HG02610 (cell line): ENCODE measurements around the gene OR52I1.

Experiments used
- ATAC-seq: cut with Tn5 transposase; IDR thresholded peaks from one replicate; pipeline ENCODE4 v1.9.1; 2021; ENCODE audit warnings: mild to moderate bottlenecking, moderate library complexity; ENCODE audit not compliant: unreplicated experiment

Gene OR52I1

GRCh38 chr11:4610258-4610935 is 16.6 kb downstream of the OR52I1 start:
- no peak for ATAC-seq

- ATAC-seq: no peak
These were observed 18.1 kb downstream of the OR52I1 start for GRCh38 chr11:4611986-4612385.

- no peak for ATAC-seq
These were observed 22.1 kb downstream of the OR52I1 start for GRCh38 chr11:4615856-4616444.

- no peak for ATAC-seq
These were observed 25.7 kb downstream of the OR52I1 start for GRCh38 chr11:4619514-4619913.

DNA sequence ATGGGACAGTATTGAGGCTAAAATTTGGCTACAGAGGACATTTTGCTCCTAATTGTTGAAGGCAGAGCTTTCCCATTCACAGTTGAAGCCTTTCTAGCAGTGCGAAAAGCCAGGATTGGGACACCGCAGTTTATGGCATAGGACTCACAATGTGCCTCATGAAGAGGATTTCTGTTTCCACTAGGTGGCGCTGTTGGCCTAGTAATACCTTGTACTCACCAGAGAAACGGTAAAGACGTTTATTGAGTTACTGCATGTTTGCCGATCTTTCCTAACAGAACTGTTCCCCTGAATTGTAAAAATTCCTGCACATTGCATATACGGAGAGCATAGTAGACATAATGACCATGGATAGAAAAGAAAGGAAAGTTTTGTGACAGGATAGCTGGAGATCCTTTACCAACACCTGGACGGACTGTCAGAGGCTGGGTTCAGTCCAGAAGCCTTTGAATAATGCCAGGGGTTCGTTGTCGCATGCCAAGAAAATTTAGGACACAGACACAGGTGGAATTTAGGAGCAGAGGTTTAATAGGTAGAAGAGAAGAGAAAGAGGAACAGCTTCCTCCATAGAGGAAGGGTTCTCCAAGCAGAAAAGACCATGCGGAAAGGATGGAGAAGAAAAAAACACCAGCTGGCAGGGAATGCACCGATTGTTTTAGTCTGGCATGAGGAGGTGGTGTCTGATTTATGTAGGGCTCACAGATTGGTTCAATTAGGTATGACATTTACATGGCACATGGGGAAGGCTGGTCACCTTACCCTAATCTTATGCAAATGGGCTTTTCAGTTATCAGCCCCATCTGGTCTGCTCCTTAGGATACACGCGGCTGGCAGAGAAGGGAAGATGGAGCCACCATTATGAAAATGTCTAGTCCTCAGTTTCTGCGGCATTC is 32.6 kb downstream of the OR52I1 start:
- ATAC-seq: no peak

DNA sequence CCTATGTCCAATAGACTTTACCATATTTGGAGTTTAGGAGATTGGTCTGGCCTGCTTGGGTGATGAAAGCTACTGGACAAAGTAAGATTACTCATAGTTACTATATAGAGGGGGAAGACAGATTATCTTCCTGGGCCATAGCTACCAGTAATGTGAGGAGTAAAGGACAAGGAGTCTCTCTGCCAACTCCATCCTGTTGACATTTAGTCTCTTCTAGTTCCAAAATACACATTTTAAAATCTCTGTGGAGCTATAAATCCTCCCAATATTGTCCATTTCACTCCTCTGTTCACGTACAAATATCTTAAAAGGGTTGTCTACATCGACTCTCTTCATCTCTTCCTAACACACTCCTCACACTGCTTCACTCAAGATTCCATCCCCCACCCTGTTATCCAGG is 42.3 kb downstream of the OR52I1 start:
- ATAC-seq: no peak

- ATAC-seq: peak; percentile 96
These were observed 43.3 kb downstream of the OR52I1 start, which contains the start of gene OR51D1 for GRCh38 chr11:4636962-4637661. TSS of gene OR51D1 (plus strand) at chr11:4637477. CDS start at chr11:4639791, 2,314 bp downstream.

DNA sequence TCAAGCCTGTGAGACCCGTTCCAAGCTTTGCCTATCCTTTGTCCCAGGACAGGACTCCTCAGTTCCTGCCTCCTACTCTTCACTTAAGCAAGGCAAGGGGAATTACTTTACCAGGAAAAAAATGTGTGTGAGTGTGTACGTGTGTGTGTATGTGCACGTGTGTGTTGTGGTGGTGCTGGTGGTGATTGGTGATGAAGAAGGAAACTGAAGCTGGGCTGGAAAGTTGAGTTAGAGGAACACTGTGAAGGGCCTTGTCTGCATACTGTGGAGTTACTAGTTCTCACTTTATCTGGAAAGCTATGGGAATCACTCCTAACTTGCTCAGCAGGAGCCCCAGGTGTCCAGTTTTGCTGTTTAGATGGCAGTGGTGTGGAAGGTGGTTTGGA is 43.8 kb downstream of the OR52I1 start:
- no peak for ATAC-seq

- no peak for ATAC-seq
These were observed 46.1 kb downstream of the OR52I1 start for GRCh38 chr11:4639931-4640330.

- no peak for ATAC-seq
These were observed 47.7 kb downstream of the OR52I1 start for GRCh38 chr11:4641501-4641900.

DNA sequence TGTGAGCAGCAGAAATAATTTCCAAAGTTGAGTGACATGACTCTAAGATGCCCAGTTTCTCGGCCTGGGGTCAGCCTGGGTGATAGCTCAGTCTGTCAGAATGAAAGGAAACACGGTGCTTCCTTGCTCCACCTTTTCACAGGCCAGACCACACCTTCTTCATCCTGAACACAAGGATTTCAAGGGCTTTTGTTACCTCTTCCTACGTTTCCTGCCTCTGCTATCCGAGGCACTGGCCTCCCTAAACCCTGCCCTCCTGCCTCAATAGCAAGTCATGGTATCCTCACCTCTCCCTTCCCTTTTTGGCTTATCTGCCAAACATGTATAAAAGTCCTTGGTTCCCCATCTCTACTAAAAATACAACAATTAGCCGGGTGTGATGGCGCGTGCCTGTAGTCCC is 48.2 kb downstream of the OR52I1 start:
- no peak for ATAC-seq

DNA sequence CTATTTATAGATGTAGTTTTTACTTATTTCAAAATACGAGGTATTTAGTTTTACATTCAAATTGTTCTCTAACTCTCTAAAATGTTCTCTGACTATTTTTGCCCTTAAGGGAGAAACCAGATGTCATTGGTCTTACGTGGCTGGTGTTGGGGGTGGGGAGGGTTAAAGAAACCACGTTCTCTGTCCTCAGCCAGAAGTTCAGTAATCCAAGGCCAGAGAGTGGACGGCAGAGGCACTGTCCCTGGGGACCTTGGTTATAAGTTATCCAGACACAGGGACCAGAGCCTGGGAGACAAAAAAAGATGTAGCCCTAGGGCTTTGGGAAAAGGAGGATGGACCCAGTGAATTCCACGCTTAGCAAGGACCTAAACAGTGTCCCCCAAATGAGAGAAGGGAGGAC is 49.2 kb downstream of the OR52I1 start:
- ATAC-seq: no peak

DNA sequence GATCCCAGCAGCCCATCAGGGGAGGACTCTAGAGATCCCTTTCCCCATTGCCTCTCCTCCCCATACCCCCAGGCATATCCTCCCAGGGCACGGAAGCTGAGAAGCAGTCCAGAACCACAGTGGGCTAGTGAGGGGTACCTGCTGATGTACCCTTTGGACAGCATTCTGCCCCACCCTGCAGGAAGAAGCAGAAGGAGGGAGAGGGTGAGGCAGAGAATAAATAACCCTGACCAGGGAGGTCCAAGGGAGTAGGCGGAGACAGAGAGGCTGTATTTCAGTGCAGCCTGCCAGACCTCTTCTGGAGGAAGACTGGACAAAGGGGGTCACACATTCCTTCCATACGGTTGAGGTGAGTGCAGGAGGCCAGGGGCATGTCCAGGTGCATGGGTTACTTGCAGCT is 49.8 kb downstream of the OR52I1 start, which contains the start of gene OR51E1:
OR51E1 (plus strand) TSS at position 301 of the 400 bp plus-strand sequence. CDS start 8,545 bp downstream, outside the sequence.
- ATAC-seq: no peak

DNA sequence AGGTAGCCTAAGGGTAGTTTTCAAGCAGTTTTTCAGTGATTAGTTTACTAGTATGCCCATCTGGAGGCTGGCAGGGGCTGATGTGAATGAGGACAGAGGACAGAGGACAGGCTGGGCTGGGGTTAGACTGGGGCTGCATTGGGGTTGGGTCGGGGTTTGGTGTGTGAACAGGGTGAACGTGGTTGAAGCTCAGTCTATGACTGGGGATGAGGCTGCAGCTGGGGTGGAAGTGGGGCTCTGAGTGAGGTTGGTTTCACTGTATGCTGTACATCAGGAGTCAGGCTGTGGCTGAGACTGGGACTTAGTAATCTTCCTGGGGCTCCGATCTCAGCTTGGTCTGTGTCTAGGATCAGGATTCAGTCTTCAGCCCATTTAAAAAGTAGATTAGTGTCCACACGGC is 50.4 kb downstream of the OR52I1 start:
- no peak for ATAC-seq
